Stimulated activated CD8-positive, alpha-beta memory T cell treated with anti-CD3 and anti-CD28 coated beads, Interleukin-4, amount 100 ng/mL, for 1 hour (primary cell): ENCODE results near the gene TPPP3.
"Not testable (repeated sequence)": the region's sequence is repeated elsewhere in the genome, so short reads cannot be mapped to it uniquely, and the experiment has no call there.

Source experiments
- DNase-seq, 2 donors: peaks; one replicate each; pipeline ENCODE4 v3.0.0-alpha.2; 2020; ENCODE audit warnings: low read depth in 2 of 2, low spot score in 1 of 2

TPPP3 gene

GRCh38 chr16:67426022-67426421 lies 32.7 kb upstream of the TPPP3 start:
- DNase-seq = no peak

- DNase-seq = no peak
These were observed 32.3 kb upstream of the TPPP3 start for GRCh38 chr16:67425580-67425979.

DNA sequence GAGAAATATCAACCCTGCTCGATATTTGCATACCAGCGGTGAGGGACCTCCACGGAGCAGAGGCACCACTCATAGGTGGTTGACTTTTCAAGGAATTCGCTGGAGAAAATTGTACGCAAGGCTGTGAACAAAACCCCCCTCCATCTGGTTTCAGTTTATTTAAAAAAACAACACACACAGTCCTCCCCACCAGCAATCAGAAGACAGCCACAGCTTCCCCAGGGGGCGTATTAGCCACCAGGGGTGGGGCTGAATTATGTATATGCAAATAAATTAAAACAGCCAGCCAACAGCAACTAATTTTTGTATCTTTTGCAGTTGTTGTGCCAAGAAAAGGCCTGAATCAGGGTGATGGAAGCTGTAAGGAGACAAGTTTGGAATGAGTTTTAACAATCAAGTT lies 31.8 kb upstream of the TPPP3 start:
- DNase-seq = no peak

GRCh38 chr16:67424261-67424615 lies 30.9 kb upstream of the TPPP3 start:
- no peak for DNase-seq

DNA sequence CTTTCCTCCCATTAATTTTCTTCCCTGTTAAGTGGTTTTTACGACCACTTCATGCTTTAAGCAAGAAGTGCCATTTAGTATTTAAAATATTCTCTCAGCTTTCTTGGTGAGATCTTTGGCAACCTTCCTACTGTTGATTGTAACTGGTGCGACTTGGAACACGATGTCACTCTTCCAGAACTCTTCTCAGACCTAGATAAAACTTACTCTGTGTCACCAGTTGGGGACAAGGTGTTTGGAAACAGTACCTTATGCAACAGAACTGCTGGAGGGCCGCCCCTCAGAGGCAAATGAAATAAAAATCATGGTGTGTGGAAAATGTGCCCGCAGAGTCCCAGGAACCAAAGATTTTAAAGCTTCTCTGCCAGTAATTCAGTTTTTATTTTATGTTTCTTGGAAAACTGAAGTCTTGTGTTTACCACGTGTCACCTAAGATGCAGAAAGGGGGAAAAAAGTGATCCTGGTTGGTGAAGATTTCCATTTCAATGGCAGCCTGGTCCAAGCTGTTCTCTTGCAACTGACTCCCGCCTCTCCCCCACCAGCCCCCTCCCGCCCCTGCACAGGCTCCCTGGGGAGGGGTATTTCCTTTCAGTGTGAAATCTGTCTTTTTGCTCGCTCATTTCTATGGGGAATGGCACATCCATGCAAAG lies 30.4 kb upstream of the TPPP3 start:
- DNase-seq = no peak

DNA sequence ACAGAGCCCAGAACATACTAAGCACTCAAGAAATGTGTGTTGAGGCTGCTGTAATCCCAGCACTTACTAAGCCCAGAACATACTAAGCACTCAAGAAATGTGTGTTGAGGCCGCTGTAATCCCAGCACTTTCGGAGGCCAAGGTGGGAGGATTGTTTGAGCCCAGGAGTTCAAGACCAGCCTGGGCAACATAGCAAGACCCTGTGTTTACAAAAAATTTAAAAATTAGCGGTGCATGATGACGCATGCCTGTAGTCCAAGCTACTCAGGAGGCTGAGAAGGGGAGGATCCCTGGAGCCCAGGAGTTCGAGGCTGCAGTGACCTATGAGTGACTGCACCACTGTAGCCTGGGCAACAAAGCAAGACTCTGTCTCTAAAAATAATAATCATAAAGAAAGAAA lies 29.7 kb upstream of the TPPP3 start:
- no peak for DNase-seq

- no peak for DNase-seq
These were observed 27.7 kb upstream of the TPPP3 start for GRCh38 chr16:67421030-67421429.

- DNase-seq = no peak
These were observed 26.6 kb upstream of the TPPP3 start for GRCh38 chr16:67419931-67420330.

GRCh38 chr16:67419502-67419901 lies 26.2 kb upstream of the TPPP3 start:
- DNase-seq = no peak

DNA sequence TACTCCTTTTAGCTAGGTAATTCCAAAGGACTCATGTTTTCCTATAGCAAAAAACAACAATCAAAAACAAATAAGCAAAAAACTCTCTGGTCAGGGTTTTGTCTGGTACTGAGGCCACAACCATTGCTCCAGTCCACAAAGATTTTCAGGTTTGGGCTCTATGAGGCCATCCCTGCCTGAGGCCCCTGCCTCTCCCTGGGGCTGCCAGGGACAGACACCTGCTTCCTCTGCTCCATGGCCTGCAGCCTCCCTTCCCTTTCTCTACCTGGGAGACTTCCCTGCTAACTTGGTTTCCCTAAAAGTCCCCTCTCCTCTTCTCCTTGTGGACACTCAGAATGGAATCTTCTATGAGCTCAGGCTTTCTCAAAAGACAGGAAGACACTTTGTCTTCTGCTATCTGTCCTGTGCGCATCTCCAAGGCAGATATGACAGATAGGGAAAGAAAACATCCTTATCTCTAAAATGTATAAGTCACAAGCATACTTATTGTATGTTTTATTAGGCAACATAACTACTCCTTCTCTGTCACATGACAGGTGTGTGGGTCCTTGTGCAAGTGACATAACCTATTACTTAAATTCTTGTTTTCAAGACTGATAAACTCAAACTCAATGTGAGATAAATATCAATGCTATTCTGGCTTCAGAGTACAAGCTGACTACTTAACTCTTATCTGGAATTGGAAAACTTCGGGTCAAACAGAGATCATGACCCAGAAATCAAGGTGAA lies 24.2 kb upstream of the TPPP3 start:
- no peak for DNase-seq

GRCh38 chr16:67415872-67416793 lies 22.8 kb upstream of the TPPP3 start, which contains the start of gene ZDHHC1:
ZDHHC1 (minus strand) TSS chr16:67416477; CDS start chr16:67407775, 8,702 bp downstream.
- DNase-seq = no peak

- not testable (repeated sequence) for DNase-seq
These were observed 22.1 kb upstream of the TPPP3 start for GRCh38 chr16:67415421-67415820.

- DNase-seq = no peak
These were observed 20.9 kb upstream of the TPPP3 start for GRCh38 chr16:67413978-67414911.

DNA sequence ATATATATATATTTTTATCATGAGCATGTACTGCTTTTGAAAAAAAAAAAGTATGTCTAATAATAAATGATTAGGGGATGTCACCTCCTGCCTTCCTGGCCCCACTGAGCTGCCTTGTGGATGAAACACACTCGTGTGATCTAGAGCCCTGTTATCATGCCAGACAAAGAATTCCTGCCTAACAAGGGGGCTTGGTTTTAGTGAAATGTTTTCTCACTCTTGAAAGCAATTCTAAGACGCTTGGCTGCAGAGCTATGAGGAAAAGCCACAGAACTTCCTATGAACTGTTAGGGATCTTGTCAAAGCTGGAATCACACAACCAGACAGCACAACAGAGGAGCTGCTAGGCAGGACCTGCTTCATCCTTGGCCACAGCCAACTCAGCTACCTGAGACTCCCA lies 19.0 kb upstream of the TPPP3 start:
- DNase-seq = no peak

DNA sequence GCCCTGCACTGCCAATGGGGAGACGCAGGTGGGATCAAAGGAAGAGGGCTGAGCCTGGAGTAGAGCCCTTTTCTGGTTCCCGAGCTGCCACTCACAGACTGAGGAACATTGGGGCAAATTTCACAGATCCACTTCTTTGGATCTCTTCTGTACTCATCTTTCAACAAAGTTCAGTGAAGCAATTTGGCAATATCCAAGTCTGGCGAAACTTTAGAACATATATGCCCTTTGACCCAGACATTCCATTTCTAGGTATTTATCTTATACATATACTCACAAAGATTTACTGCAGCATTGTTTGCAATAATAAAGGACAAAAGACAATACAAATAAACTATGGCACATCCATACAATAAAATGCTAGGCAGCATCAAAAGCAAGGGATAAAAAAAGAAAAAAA lies 18.0 kb upstream of the TPPP3 start:
- DNase-seq = no peak

- no peak for DNase-seq
These were observed 16.3 kb upstream of the TPPP3 start for GRCh38 chr16:67409631-67410030.

- no peak for DNase-seq
These were observed 14.6 kb upstream of the TPPP3 start for GRCh38 chr16:67407788-67408452.

DNA sequence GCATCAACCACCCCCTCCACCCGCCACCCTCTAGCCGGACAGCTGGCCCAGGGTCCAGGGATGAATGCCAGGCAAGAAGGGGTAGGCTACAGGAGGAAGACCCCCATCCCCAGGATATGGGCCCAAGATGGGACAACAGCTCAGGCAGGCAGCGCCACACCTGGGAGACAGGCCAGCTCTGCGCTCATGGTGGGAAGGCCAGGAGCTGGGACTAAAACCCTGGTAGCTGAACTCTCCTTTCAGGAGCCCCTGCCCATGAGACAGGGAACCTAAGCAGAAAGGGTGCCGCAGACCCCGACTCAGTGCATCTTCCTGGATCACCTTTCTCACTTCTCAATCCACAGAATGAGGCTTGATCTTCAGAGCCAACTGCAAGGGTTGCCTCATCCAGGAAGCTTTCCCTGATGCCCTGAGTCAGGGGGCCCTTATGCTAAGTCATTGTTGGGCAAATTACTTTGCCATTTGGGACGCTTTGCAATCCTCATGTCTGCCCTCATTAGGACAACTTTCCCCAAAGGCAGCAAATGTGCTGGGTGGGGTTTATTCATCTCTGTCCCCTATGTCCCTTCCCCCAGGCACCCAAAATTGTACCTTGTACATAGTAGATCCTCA lies 14.0 kb upstream of the TPPP3 start:
- DNase-seq = no peak

DNA sequence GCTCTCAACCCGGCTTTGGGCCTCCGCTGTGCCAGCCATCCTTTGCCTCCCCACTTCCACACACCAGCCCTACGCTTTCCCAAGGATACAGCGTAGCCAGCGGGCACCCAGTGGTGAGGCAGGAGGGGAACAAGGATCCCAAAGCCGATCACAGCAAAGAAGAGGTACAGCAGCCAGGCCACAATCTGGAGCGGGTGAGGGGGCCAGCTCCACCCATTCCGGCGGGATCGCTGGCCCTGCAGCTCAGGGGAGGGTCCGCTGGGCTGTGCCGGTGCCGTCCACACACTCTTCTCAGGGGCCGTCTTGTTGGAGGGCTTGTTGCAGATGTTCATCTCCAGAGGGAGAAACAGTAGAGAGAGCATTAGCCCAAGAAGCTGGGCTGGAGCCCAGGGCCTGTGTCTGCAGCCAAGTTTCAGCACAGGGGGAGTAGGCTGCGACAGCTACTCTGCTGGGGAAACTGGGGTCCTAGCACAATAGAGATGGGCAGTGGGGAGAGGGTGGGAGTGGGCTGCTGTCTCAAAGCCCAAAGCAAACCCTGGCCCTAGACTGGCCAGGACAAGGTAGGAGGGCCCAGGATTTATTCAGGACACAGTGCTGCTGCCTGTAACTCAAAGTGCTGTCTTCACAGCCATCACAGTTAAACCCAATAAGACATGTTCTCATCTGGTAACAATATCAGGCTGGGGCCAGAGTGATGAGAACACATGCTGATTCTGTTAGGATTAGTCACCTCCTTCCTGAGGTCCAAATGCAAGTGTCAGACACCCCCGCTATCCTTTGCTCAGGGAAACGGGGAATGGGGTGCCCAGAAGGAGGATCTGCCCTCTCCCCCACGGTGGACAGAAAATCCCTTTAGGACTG lies 13.0 kb upstream of the TPPP3 start:
- DNase-seq = no peak
